HG02884 (cell line): ENCODE results near the gene C9orf85.
"Not testable (repeated sequence)": the region's sequence is repeated elsewhere in the genome, so short reads cannot be mapped to it uniquely, and the experiment has no call there.

Experiments
- ATAC-seq: cut with Tn5 transposase; IDR thresholded peaks from one replicate; pipeline ENCODE4 v1.9.1; 2021; ENCODE audit warnings: mild to moderate bottlenecking, moderate library complexity; ENCODE audit not compliant: unreplicated experiment

Gene C9orf85

GRCh38 chr9:71987471-71988371 lies 76.3 kb downstream of the C9orf85 start:
- no peak for ATAC-seq

GRCh38 chr9:71990466-71990865 lies 79.0 kb downstream of the C9orf85 start:
- ATAC-seq: no peak

- ATAC-seq: no peak
Measured at GRCh38 chr9:72005451-72005850, 94.0 kb downstream of the C9orf85 start.

- no peak for ATAC-seq
Measured at GRCh38 chr9:72006501-72006900, 95.1 kb downstream of the C9orf85 start.

- not testable (repeated sequence) for ATAC-seq
Measured at GRCh38 chr9:72007726-72008125, 96.3 kb downstream of the C9orf85 start.

- ATAC-seq: no peak
Measured at GRCh38 chr9:72012646-72013045, 101.2 kb downstream of the C9orf85 start.

- ATAC-seq: no peak
Measured at GRCh38 chr9:72013292-72013760, 101.9 kb downstream of the C9orf85 start.

- ATAC-seq: no peak
Measured at GRCh38 chr9:72022841-72023240, 111.4 kb downstream of the C9orf85 start.
